ENCODE data around the gene ANXA11.
A peak's percentile ranks its signal among the peaks of the same experiment; 100 is the strongest.

Gene ANXA11

GRCh38 chr10:80161321-80162083 is 43.8 kb downstream of the ANXA11 start:
- peaks cover 7 to 72% (median 60%) of the 10 kb centered on the region in 4 donors for H3K4me1 ChIP-seq
- H3K9me3 ChIP-seq, result no peaks in the 10 kb centered on the region
- DNase-seq, result no peak
- H3K27me3 ChIP-seq, result no peaks in the 10 kb centered on the region
- H3K27ac ChIP-seq, result peak overlapping the region; percentile 3 to 56
- H3K4me3 ChIP-seq, result no peak overlapping the region
- intact Hi-C loops (cut with DNase I; ENCODE audit: low total_unique reads), result no loop called here
- no peak for TF ChIP-seq CTCF (IDR thresholded peaks at IDR 0.05)
- peaks cover 9 to 84% (median 56%) of the 10 kb centered on the region in 3 donors for H3K36me3 ChIP-seq

GRCh38 chr10:80160361-80161320 is 44.7 kb downstream of the ANXA11 start:
- H3K27ac ChIP-seq, result peak overlapping the region; percentile 13 to 56
- DNase-seq, result no peak
- H3K9me3 ChIP-seq, result no peaks in the 10 kb centered on the region
- intact Hi-C loops (cut with DNase I; ENCODE audit: low total_unique reads), result no loop called here
- H3K4me3 ChIP-seq, result no peak overlapping the region
- no peaks in the 10 kb centered on the region for H3K27me3 ChIP-seq
- H3K36me3 ChIP-seq, result peaks cover 9 to 75% (median 61%) of the 10 kb centered on the region in 3 donors
- TF ChIP-seq CTCF (IDR thresholded peaks at IDR 0.05), result no peak
- H3K4me1 ChIP-seq, result peaks cover 7 to 72% (median 60%) of the 10 kb centered on the region in 4 donors

GRCh38 chr10:80159166-80159873 is 46.0 kb downstream of the ANXA11 start:
- H3K4me3 ChIP-seq, result no peak overlapping the region
- H3K9me3 ChIP-seq, result no peaks in the 10 kb centered on the region
- intact Hi-C loops (cut with DNase I; ENCODE audit: low total_unique reads), result loop anchor here (2.0 kb wide), 1 partner anchor 43 kb away; no protein-coding TSS in a partner anchor
- H3K36me3 ChIP-seq, result peaks cover 9 to 68% (median 56%) of the 10 kb centered on the region in 3 donors
- H3K27ac ChIP-seq, result peak overlapping the region; percentile 81 to 84
- no peaks in the 10 kb centered on the region for H3K27me3 ChIP-seq
- H3K4me1 ChIP-seq, result peaks cover 12 to 72% (median 67%) of the 10 kb centered on the region in 4 donors
- DNase-seq, result no peak
- TF ChIP-seq CTCF (IDR thresholded peaks at IDR 0.05), result no peak

- Histone ChIP-seq H3K4me3 (no peak overlapping the region), H3K4me1 (peaks cover 12 to 68% (median 62%) of the 10 kb centered on the region in 4 donors), H3K27me3 (no peaks in the 10 kb centered on the region), H3K9me3 (no peaks in the 10 kb centered on the region), H3K36me3 (peaks cover 9 to 66% (median 56%) of the 10 kb centered on the region in 3 donors), H3K27ac (peak overlapping the region; percentile 81 to 84)
- peak; percentile 94 to 97 for DNase-seq
- intact Hi-C loops (cut with DNase I; ENCODE audit: low total_unique reads), result loop anchor here (2.0 kb wide), 1 partner anchor 44 kb away; no protein-coding TSS in a partner anchor
- TF ChIP-seq CTCF (IDR thresholded peaks at IDR 0.05), result no peak
Measured at GRCh38 chr10:80158598-80159127, 46.7 kb downstream of the ANXA11 start.

GRCh38 chr10:80158126-80158525 is 47.2 kb downstream of the ANXA11 start:
- intact Hi-C loops (cut with DNase I; ENCODE audit: low total_unique reads), result loop anchor here (2.0 kb wide), 1 partner anchor 45 kb away; no protein-coding TSS in a partner anchor
- Histone ChIP-seq H3K4me1 (peaks cover 12 to 62% (median 57%) of the 10 kb centered on the region in 4 donors), H3K4me3 (no peak overlapping the region), H3K27ac (peak overlapping the region; percentile 81 to 84), H3K36me3 (peaks cover 9 to 66% (median 61%) of the 10 kb centered on the region in 3 donors), H3K9me3 (no peaks in the 10 kb centered on the region), H3K27me3 (no peaks in the 10 kb centered on the region)
- no peak for TF ChIP-seq CTCF (IDR thresholded peaks at IDR 0.05)
- DNase-seq, result no peak
